Motor neuron (in vitro differentiated cells): Measurements from ENCODE around the gene DNAH3. TPM values are rescaled to one million over a fixed set of nuclear protein-coding genes. Genes with fewer than 3 reads are reported as not detected.
"Not testable (repeated sequence)": the region's sequence is repeated elsewhere in the genome, so short reads cannot be mapped to it uniquely, and the experiment has no call there.

Experiments used
- ATAC-seq, 8 experiments: fragments of 200-7000 bp; cut with Tn5 transposase; replicated peaks in 6 of 8; 2 replicates each; pipeline ENCODE4 v1.8.0; 2021; ENCODE audit warnings: mild to moderate bottlenecking in 8 of 8, moderate library complexity in 8 of 8
- H3K27ac ChIP-seq, 2 donors: fragments of 250-450 bp; sonication (Bioruptor Pico); 2 replicates each; pipeline ENCODE4 v1.9.0; 2021; ENCODE audit warnings: antibody characterized with exemption in 2 of 2, mild to moderate bottlenecking in 2 of 2, moderate library complexity in 1 of 2
- H3K4me1 ChIP-seq, 2 donors: fragments of 250-450 bp; sonication (Bioruptor Pico); replicated peaks in 1 of 2; 2 replicates each; pipeline ENCODE4 v1.6.1; 2021; ENCODE audit warnings: antibody characterized with exemption in 2 of 2, mild to moderate bottlenecking in 2 of 2, moderate library complexity in 1 of 2
- H3K4me3 ChIP-seq, 5 donors: fragments of 250-450 bp; sonication (Bioruptor Pico); 2 replicates each; pipeline ENCODE4 v1.9.0; 2021; ENCODE audit warnings: antibody characterized with exemption in 5 of 5, mild to moderate bottlenecking in 5 of 5, moderate library complexity in 4 of 5
- WGBS, 10 experiments: fragments of 450-650 bp; shearing (Covaris generic); methylation state at CpG; one replicate each; pipeline ENCODE4 v1.0.0; 2022; 5-methylcytosine and 5-hydroxymethylcytosine counted together
- in situ Hi-C, 9 experiments: fragments of 400-800 bp; cut with MboI; loops; one replicate each; pipeline ENCODE4 v1.15.0; 2021; ENCODE audit warnings: low sequenced_read_pairs in 9 of 9, low pct_unique_long_range_greater_than_20kb in 2 of 9; ENCODE audit not compliant: unreplicated experiment in 9 of 9
- total RNA-seq, 8 experiments: library from RNA; unstranded; fragments of 300-600 nt; gene quantifications; 2 replicates each; pipeline versions ENCODE4 v1.2.3 to v1.2.4, GENCODE V29; 2022

DNAH3 gene
- total RNA-seq, 8 experiments from 2014 or later: 0.14 to 0.71 (median 0.24) TPM; not detected in 2

DNA sequence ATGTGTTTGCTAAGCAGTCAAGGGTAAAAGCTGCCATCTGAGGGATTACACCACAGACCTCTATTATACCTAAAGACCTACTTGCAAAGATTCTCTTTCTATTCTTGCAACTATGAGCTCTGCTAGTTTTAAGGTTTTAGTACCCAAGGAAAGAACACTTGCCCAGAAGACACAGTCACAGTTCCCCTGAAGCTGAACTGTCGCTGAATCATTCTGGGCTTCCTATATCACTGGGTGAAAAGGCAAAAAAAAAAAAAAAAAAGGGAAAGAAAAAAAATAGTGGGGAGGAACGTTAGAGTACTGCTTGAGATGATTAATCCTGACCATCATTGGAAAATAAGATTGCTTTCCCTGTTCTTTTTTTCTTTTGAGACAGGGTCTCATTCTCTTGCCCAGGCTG lies 212.2 kb downstream of the DNAH3 start:
- Histone ChIP-seq H3K4me1 (no peaks in the 10 kb centered on the region), H3K4me3 (no peak overlapping the region), H3K27ac (no peak overlapping the region)
- WGBS, 10 experiments: 0 to 100% (median 53%) methylated on average over 1 to 2 of the region's 2 CpGs; no CpG with 5 or more reads in 2 of the 10 experiments
- ATAC-seq: peak in 2 of 8 experiments; percentile 9 to 29
- in situ Hi-C loops: loop anchor here in 1 of 9 experiments (10.0 kb wide), 1 partner anchor 56 kb away; no protein-coding TSS in a partner anchor

DNA sequence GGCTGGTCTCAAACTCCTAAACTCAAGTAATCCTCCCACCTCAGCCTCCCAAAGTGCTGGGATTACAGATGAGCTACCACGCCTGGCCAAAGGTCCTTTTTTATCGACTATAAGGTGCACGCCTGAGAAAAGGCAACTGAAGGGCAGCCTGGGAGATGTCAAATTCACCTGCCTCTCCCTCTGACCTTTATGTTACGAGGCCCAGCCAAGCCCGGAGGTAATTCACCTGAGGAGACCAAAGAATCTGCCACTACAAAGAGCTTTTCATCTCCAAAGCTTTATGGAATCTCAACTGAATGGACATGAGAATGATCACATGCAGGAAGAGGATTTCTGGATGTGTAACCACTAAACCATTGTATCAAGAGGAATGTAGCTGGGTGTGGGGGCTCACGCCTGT lies 212.9 kb downstream of the DNAH3 start:
- 80 to 100% (median 94%) methylated on average over 1 to 6 of the region's 6 CpGs; no CpG with 5 or more reads in 4 of the 10 experiments for WGBS, 10 experiments

GRCh38 chr16:20933589-20933988 lies 217.1 kb downstream of the DNAH3 start:
- Histone ChIP-seq H3K27ac (no peak overlapping the region), H3K4me3 (no peak overlapping the region), H3K4me1 (peaks cover 4 to 6% of the 10 kb centered on the region in 2 donors)
- in situ Hi-C loops: loop anchor here in 1 of 9 experiments (10.0 kb wide), 1 partner anchor 61 kb away; no protein-coding TSS in a partner anchor
- no peak for ATAC-seq

More for the DNA sequence above, 212.9 kb downstream of the DNAH3 start:
- no peak overlapping the region for H3K4me3 ChIP-seq
- H3K4me1 ChIP-seq: no peaks in the 10 kb centered on the region
- H3K27ac ChIP-seq: no peak overlapping the region
- ATAC-seq: no peak
- in situ Hi-C loops: loop anchor here in 1 of 9 experiments (10.0 kb wide), 1 partner anchor 57 kb away; no protein-coding TSS in a partner anchor

GRCh38 chr16:20931066-20931600 lies 219.5 kb downstream of the DNAH3 start:
- Histone ChIP-seq H3K27ac (no peak overlapping the region), H3K4me3 (no peak overlapping the region), H3K4me1 (peaks cover 4 to 6% of the 10 kb centered on the region in 2 donors)
- 35 to 100% (median 66%) methylated on average over 2 to 5 of the region's 5 CpGs; no CpG with 5 or more reads in 4 of the 10 experiments for WGBS, 10 experiments
- in situ Hi-C loops: loop anchor here in 1 of 9 experiments (10.0 kb wide), 1 partner anchor 64 kb away; no protein-coding TSS in a partner anchor
- ATAC-seq: no peak

DNA sequence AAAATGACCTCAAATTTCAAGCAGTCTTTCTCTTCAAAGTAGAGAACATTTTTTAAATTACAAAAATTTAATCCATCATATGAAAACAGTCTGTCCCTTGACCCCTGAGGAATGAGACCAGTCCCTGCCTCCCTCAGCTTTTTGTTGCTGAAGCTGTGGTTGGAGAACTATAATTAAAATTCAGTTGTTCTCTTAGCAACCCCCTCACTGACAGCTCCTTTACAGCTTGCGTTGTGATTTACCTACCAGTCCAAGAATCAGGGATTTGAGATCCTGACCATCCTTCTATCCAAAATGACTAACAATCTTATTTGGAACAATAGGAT lies 220.3 kb downstream of the DNAH3 start:
- peak in 4 of 8 experiments; percentile 52 to 57 (median 54) for ATAC-seq
- Histone ChIP-seq H3K27ac (peak overlapping the region in 1 of 2 donors; percentile 55), H3K4me1 (peaks cover 4 to 6% of the 10 kb centered on the region in 2 donors), H3K4me3 (no peak overlapping the region)
- 50 to 100% (median 70%) methylated on average over 1 of the region's 1 CpG; no CpG with 5 or more reads in 5 of the 10 experiments for WGBS, 10 experiments
- in situ Hi-C loops: loop anchor here in 1 of 9 experiments (10.0 kb wide), 1 partner anchor 64 kb away; no protein-coding TSS in a partner anchor

DNA sequence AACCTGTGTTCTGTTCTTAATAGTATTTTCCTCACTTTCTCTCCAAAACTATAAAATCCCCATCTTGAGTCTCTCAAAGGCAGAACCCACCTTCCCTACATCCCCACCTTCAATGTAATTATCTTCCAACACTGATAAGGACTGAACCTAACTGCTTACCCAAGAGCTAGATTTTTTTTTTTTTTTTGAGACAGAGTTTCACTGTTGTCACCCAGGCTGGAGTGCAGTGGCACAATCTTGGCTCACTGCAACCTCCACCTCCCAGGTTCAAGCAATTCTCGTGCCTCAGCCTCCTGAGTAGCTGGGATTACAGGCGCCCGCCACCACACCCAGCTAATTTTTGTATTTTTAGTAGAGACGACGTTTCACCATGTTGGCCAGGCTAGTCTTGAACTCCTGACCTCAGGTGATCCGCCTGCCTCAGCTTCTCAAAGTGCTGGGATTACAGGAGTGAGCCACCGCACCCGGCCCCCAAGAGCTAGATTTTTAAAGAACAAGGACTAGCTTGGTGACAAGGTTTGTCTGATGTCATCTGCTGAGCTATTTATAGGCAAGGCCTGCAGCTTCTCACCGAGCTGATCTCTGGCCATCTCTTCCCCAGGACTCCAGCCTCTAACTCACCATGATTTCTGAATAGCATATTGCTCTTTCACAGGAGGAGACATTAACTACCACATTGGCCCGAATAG lies 220.8 kb downstream of the DNAH3 start:
- H3K27ac ChIP-seq: peak overlapping the region in 1 of 2 donors; percentile 55
- H3K4me1 ChIP-seq, H3K4me3 ChIP-seq: not testable (repeated sequence)
- in situ Hi-C loops: loop anchor here in 1 of 9 experiments (10.0 kb wide), 1 partner anchor 65 kb away; no protein-coding TSS in a partner anchor
- WGBS, 10 experiments: 0 to 72% (median 56%) methylated on average over 1 to 7 of the region's 10 CpGs; no CpG with 5 or more reads in 2 of the 10 experiments
- peak in 6 of 8 experiments; percentile 51 to 96 (median 96) for ATAC-seq

DNA sequence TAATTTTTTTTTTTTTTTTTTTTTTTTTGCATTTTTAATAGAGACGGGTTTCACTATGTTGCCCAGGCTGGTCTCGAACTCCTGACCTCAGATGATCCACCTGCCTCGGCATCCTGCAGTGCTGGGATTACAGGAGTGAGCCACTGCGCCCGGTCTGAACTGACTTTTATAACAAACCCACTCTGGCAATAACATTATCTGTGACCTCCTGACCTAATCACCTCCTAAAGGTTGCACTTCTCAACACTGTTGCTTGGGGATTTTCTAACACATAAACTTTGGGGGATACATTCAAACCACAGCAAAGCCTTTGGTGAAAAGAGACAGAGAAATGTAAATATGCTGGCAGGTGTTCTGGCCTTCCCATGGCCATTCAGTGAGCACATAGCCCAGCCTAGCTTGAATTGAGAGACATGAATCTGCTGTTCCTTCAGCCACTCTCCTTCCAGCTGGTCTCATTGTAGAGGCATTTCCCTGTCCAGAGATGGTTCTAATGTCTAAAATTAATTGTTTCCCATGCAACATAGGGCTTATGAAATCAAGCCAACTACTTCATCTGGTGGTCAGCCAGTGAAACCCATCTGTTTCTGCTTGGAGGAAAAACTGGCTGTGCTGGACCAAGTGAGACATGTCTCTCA lies 221.8 kb downstream of the DNAH3 start:
- no peak for ATAC-seq
- Histone ChIP-seq H3K4me1 (peaks cover 4 to 6% of the 10 kb centered on the region in 2 donors), H3K4me3 (no peak overlapping the region), H3K27ac (no peak overlapping the region)
- whole genome bisulfite sequencing, 10 experiments: 80 to 100% (median 100%) methylated on average over 1 to 4 of the region's 5 CpGs; no CpG with 5 or more reads in 3 of the 10 experiments
- in situ Hi-C loops: no loop called here

GRCh38 chr16:20925751-20926150 lies 224.9 kb downstream of the DNAH3 start:
- in situ Hi-C loops: no loop called here
- H3K4me3 ChIP-seq: no peak overlapping the region
- 75 to 100% (median 100%) methylated on average over 1 of the region's 1 CpG; no CpG with 5 or more reads in 5 of the 10 experiments for WGBS, 10 experiments
- no peak for ATAC-seq
- H3K27ac ChIP-seq: no peak overlapping the region
- H3K4me1 ChIP-seq: peaks cover 4 to 6% of the 10 kb centered on the region in 2 donors

DNA sequence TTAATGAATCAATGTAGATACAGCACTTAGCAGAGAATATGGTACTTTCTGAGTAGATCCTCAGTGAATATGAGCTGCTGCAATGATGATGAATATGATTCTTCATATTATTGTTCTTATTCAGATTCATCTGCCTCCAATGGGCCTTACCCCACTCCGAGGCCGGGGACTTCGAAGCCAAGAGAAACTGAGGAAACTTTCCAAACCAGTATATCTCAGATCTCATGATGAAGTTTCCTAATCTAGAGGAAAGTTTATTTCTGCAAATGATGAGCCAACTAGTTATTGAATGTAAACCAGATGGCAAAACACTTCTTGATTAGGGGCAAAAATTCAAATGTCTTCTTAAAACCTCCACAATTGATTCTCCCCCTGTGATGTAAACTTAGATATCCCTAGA lies 226.8 kb downstream of the DNAH3 start:
- Histone ChIP-seq H3K4me3 (no peak overlapping the region), H3K27ac (no peak overlapping the region), H3K4me1 (peaks cover 4% of the 10 kb centered on the region in 2 donors)
- WGBS, 10 experiments: 27 to 100% (median 87%) methylated on average over 3 of the region's 3 CpGs; no CpG with 5 or more reads in 4 of the 10 experiments
- no peak for ATAC-seq
- in situ Hi-C loops: no loop called here

GRCh38 chr16:20920799-20921198 lies 229.8 kb downstream of the DNAH3 start:
- Histone ChIP-seq H3K4me1 (peaks cover 7 to 12% of the 10 kb centered on the region in 2 donors), H3K27ac (no peak overlapping the region), H3K4me3 (no peak overlapping the region)
- ATAC-seq: no peak
- in situ Hi-C loops: no loop called here
- WGBS, 10 experiments: 89 to 100% (median 100%) methylated on average over 1 to 2 of the region's 2 CpGs

DNA sequence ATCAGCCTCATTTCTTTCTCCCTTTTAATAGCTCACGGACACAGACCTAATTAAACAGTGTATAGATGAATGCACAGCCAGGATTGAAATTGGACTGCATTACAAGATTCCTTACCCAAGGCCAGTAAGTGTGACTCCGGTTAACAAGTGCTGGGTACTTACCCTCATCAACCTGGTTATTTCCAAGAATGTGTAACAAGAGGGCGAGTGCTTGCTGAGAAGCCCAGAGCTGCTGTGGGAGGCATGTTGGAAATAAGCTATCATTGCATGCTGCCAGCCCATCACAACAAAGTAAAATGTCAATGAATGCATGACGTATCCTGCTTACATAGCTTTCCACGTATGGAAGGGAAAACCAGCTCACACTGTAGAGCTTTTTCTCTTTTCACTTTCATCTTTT lies 230.6 kb downstream of the DNAH3 start:
- Histone ChIP-seq H3K4me3 (no peak overlapping the region), H3K4me1 (peaks cover 7 to 12% of the 10 kb centered on the region in 2 donors), H3K27ac (no peak overlapping the region)
- no peak for ATAC-seq
- 85 to 100% (median 92%) methylated on average over 3 to 5 of the region's 5 CpGs; no CpG with 5 or more reads in 1 of the 10 experiments for WGBS, 10 experiments
- in situ Hi-C loops: no loop called here

- peak overlapping the region in 1 of 2 donors; percentile 25 for H3K27ac ChIP-seq
- peak in 7 of 8 experiments; percentile 30 to 97 (median 64) for ATAC-seq
- no peak overlapping the region for H3K4me3 ChIP-seq
- 44 to 100% (median 79%) methylated on average over 1 to 3 of the region's 4 CpGs; no CpG with 5 or more reads in 4 of the 10 experiments for WGBS, 10 experiments
- in situ Hi-C loops: no loop called here
- H3K4me1 ChIP-seq: peaks cover 10 to 12% of the 10 kb centered on the region in 2 donors
These were observed 232.0 kb downstream of the DNAH3 start for GRCh38 chr16:20918486-20919239.
